ENCODE results near the gene RC3H1.
"Not testable (repeated sequence)": the region's sequence is repeated elsewhere in the genome, so short reads cannot be mapped to it uniquely, and the experiment has no call there.

Gene RC3H1

DNA sequence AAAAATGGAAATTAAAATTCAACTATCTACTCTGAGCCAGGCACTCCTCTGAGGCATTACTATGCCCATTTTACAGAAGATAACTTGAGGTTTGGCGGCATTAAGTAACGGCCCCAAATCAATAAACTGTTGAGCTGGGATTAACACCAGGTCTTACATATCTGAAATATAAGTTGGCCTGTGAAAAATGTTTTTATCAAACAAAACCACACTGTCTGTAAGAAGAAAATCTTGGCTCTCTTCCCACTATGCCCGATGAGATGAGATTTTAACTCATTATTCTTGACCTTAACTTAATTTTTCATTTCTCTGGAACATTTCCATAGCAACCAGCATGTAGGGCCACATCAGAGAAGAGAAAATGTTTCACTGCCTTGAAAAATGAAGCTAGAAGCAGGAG is 21.8 kb downstream of the RC3H1 start:
- no peak for TF ChIP-seq SPI1 (IDR thresholded peaks at IDR 0.05; ENCODE audit: borderline replicate concordance, low read depth)
- TF ChIP-seq POLR2AphosphoS5 (IDR thresholded peaks at IDR 0.05; ENCODE audit: low read depth) = no peak
- no peak for TF ChIP-seq GABPA (IDR thresholded peaks at IDR 0.05; ENCODE audit: low read depth)
- no peak for TF ChIP-seq CTCF (IDR thresholded peaks at IDR 0.05; ENCODE audit: insufficient read depth, low read length)
- TF ChIP-seq, protein P1, sequence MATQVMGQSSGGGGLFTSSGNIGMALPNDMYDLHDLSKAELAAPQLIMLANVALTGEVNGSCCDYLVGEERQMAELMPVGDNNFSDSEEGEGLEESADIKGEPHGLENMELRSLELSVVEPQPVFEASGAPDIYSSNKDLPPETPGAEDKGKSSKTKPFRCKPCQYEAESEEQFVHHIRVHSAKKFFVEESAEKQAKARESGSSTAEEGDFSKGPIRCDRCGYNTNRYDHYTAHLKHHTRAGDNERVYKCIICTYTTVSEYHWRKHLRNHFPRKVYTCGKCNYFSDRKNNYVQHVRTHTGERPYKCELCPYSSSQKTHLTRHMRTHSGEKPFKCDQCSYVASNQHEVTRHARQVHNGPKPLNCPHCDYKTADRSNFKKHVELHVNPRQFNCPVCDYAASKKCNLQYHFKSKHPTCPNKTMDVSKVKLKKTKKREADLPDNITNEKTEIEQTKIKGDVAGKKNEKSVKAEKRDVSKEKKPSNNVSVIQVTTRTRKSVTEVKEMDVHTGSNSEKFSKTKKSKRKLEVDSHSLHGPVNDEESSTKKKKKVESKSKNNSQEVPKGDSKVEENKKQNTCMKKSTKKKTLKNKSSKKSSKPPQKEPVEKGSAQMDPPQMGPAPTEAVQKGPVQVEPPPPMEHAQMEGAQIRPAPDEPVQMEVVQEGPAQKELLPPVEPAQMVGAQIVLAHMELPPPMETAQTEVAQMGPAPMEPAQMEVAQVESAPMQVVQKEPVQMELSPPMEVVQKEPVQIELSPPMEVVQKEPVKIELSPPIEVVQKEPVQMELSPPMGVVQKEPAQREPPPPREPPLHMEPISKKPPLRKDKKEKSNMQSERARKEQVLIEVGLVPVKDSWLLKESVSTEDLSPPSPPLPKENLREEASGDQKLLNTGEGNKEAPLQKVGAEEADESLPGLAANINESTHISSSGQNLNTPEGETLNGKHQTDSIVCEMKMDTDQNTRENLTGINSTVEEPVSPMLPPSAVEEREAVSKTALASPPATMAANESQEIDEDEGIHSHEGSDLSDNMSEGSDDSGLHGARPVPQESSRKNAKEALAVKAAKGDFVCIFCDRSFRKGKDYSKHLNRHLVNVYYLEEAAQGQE (IDR thresholded peaks at IDR 0.05; ENCODE audit: insufficient replicate concordance, low read depth) = no peak

GRCh38 chr1:173997791-173998190 is 24.4 kb downstream of the RC3H1 start:
- no peaks in the 10 kb centered on the region for H3K27me3 ChIP-seq (ENCODE audit: insufficient read depth, poor library complexity, severe bottlenecking)

More for the DNA sequence above, 21.8 kb downstream of the RC3H1 start:
- Histone ChIP-seq H3K27me3 (ENCODE audit: insufficient read depth, poor library complexity, severe bottlenecking) (no peaks in the 10 kb centered on the region), H3K27ac (replicated peaks) (no peak overlapping the region), H3K4me3 (replicated peaks; ENCODE audit: insufficient read depth, low read length) (no peak overlapping the region)
- DNase-seq (ENCODE audit: low read depth in 1 of 2, low spot score in 1 of 2) = no peak

GRCh38 chr1:173996995-173997394 is 25.2 kb downstream of the RC3H1 start:
- Histone ChIP-seq H3K27ac (replicated peaks) (no peak overlapping the region), H3K27me3 (ENCODE audit: insufficient read depth, poor library complexity, severe bottlenecking) (no peaks in the 10 kb centered on the region), H3K4me3 (replicated peaks; ENCODE audit: insufficient read depth, low read length) (no peak overlapping the region)
- DNase-seq (ENCODE audit: low read depth in 1 of 2, low spot score in 1 of 2) = no peak
- TF ChIP-seq POLR2AphosphoS5 (IDR thresholded peaks at IDR 0.05; ENCODE audit: low read depth) (no peak), GABPA (IDR thresholded peaks at IDR 0.05; ENCODE audit: low read depth) (no peak), CTCF (IDR thresholded peaks at IDR 0.05; ENCODE audit: insufficient read depth, low read length) (no peak), SPI1 (IDR thresholded peaks at IDR 0.05; ENCODE audit: borderline replicate concordance, low read depth) (no peak)
- TF ChIP-seq, protein P1 (IDR thresholded peaks at IDR 0.05; ENCODE audit: insufficient replicate concordance, low read depth) = no peak

More at GRCh38 chr1:173997791-173998190, 24.4 kb downstream of the RC3H1 start:
- TF ChIP-seq GABPA (IDR thresholded peaks at IDR 0.05; ENCODE audit: low read depth) (no peak), SPI1 (IDR thresholded peaks at IDR 0.05; ENCODE audit: borderline replicate concordance, low read depth) (peak; percentile 8; the same call in 1 of the 2 replicates)
- no peak overlapping the region for H3K27ac ChIP-seq (replicated peaks)
- no peak overlapping the region for H3K4me3 ChIP-seq (replicated peaks; ENCODE audit: insufficient read depth, low read length)
- no peak for DNase-seq (ENCODE audit: low read depth in 1 of 2, low spot score in 1 of 2)

GRCh38 chr1:173995475-173995874 is 26.7 kb downstream of the RC3H1 start:
- Histone ChIP-seq H3K27ac (replicated peaks) (no peak overlapping the region), H3K4me3 (replicated peaks; ENCODE audit: insufficient read depth, low read length) (no peak overlapping the region), H3K27me3 (ENCODE audit: insufficient read depth, poor library complexity, severe bottlenecking) (no peaks in the 10 kb centered on the region)
- no peak for DNase-seq (ENCODE audit: low read depth in 1 of 2, low spot score in 1 of 2)
- TF ChIP-seq CTCF (IDR thresholded peaks at IDR 0.05; ENCODE audit: insufficient read depth, low read length) (no peak), POLR2AphosphoS5 (IDR thresholded peaks at IDR 0.05; ENCODE audit: low read depth) (no peak), GABPA (IDR thresholded peaks at IDR 0.05; ENCODE audit: low read depth) (no peak)

DNA sequence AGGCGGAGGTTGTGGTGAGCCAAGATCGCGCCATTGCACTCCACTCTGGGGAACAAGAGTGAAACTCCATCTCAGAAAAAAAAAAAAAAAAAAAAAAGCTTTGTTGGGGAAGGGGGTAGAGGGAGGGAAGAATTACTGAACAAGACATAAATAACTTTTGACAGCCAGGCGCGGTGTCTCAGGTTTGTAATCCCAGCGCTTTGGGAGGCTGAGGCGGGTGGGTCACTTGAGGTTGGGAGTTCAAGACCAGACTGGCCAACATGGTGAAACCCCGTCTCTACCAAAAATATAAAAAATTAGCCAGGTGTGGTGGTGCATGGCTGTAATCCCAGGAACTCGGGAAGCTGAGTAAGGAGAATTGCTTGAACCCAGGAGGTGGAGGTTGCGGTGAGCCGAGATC is 28.2 kb downstream of the RC3H1 start:
- not testable (repeated sequence) for H3K4me3 ChIP-seq (replicated peaks; ENCODE audit: insufficient read depth, low read length); H3K27me3 ChIP-seq (ENCODE audit: insufficient read depth, poor library complexity, severe bottlenecking); H3K27ac ChIP-seq (replicated peaks); DNase-seq (ENCODE audit: low read depth in 1 of 2, low spot score in 1 of 2)
